Measurements from ENCODE around the gene PRSS53.

DNA sequence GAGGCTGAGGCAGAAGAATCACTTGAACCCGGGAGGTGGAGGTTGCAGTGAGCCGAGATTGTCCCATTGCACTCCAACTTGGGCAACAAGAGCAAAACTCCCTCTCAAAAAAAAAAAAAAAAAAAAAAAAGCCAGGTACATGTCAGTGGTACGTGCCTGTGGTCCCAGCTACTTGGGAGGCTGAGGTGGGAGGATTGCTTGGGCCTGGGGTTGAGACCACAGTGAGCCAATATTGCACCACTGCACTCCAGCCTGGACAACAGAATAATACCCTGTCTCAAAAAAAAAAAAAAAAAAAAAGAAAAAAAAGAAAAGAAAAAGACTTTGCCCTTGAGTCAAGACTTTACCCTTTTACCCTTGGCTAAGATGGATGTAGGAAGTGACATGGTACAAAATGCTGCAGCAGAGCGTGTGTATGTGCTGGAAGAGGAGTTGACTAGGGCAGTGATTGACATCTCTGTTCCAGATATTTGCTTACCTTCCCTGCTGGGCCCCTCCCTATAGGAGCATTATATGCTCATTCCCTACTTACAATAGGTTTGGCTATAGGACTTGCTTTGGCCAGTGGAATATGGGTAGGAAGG lies 44.8 kb downstream of the PRSS53 start:
- TF ChIP-seq, protein P1, sequence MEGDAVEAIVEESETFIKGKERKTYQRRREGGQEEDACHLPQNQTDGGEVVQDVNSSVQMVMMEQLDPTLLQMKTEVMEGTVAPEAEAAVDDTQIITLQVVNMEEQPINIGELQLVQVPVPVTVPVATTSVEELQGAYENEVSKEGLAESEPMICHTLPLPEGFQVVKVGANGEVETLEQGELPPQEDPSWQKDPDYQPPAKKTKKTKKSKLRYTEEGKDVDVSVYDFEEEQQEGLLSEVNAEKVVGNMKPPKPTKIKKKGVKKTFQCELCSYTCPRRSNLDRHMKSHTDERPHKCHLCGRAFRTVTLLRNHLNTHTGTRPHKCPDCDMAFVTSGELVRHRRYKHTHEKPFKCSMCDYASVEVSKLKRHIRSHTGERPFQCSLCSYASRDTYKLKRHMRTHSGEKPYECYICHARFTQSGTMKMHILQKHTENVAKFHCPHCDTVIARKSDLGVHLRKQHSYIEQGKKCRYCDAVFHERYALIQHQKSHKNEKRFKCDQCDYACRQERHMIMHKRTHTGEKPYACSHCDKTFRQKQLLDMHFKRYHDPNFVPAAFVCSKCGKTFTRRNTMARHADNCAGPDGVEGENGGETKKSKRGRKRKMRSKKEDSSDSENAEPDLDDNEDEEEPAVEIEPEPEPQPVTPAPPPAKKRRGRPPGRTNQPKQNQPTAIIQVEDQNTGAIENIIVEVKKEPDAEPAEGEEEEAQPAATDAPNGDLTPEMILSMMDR (IDR thresholded peaks at IDR 0.05) = no peak
- no peak for TF ChIP-seq POLR2A (IDR thresholded peaks at IDR 0.05)

Data from lower leg skin (tissue), 3 donors.